Fibroblast of lung (primary cell): ENCODE measurements around the gene KIF26B. TPM values are rescaled to one million over a fixed set of nuclear protein-coding genes. Genes with fewer than 3 reads are reported as not detected.

Experiments
- DNase-seq, 2 donors: peaks; one replicate each; pipeline versions ENCODE4 v3.0.0 to v3.0.0-alpha.2; 2010; ENCODE audit warnings: low read depth in 2 of 2
- H2AFZ ChIP-seq: 2 replicates; pipeline ENCODE4 v1.5.1; 2012; ENCODE audit warnings: low read length, control low read depth, inconsistent platforms
- H3K27ac ChIP-seq: 2 replicates; pipeline ENCODE4 v1.5.1; 2011; ENCODE audit warnings: low read length, control low read depth; ENCODE audit not compliant: insufficient read depth
- H3K27me3 ChIP-seq: 2 replicates; pipeline ENCODE4 v1.5.1; 2011; ENCODE audit warnings: mild to moderate bottlenecking, low read length; ENCODE audit not compliant: control insufficient read depth, insufficient read depth
- H3K36me3 ChIP-seq: 2 replicates; pipeline ENCODE4 v1.5.1; 2011; ENCODE audit warnings: low read length; ENCODE audit not compliant: control insufficient read depth, insufficient read depth
- H3K4me1 ChIP-seq: 2 replicates; pipeline ENCODE4 v1.5.1; 2011; ENCODE audit warnings: low read length; ENCODE audit not compliant: control insufficient read depth, insufficient read depth; ENCODE audit errors: extremely low read depth
- H3K4me2 ChIP-seq: 2 replicates; pipeline ENCODE4 v1.5.1; 2011; ENCODE audit warnings: low read length, control low read depth; ENCODE audit not compliant: insufficient read depth; ENCODE audit errors: extremely low read depth
- H3K4me3 ChIP-seq, 4 experiments: fragments of 200-600 bp in 1 of 4; sonication (generic) in 1 of 4; replicated peaks in 1 of 4; 2 replicates each; pipeline ENCODE4 v1.5.1; 2011 to 2016; ENCODE audit warnings: low read length in 4 of 4, low read depth in 3 of 4, mild to moderate bottlenecking in 3 of 4, control low read depth in 2 of 4, inconsistent platforms in 1 of 4, mixed read lengths in 1 of 4; ENCODE audit not compliant: insufficient read depth in 1 of 4; ENCODE audit errors: control extremely low read depth in 1 of 4
- H3K79me2 ChIP-seq: 2 replicates; pipeline ENCODE4 v1.5.1; 2012; ENCODE audit warnings: mild to moderate bottlenecking, low read length, inconsistent platforms; ENCODE audit not compliant: control insufficient read depth, insufficient read depth
- H3K9ac ChIP-seq: 2 replicates; pipeline ENCODE4 v1.5.1; 2011; ENCODE audit warnings: mild to moderate bottlenecking, low read length, control low read depth; ENCODE audit not compliant: insufficient read depth
- H3K9me3 ChIP-seq: 2 replicates; pipeline ENCODE4 v1.5.1; 2012; ENCODE audit warnings: low read depth, low read length; ENCODE audit not compliant: control insufficient read depth, insufficient read depth
- H4K20me1 ChIP-seq: 2 replicates; pipeline ENCODE4 v1.5.1; 2011; ENCODE audit warnings: low read length; ENCODE audit not compliant: control insufficient read depth, insufficient read depth; ENCODE audit errors: extremely low read depth
- CTCF ChIP-seq, 2 donors: IDR thresholded peaks in 1 of 2; conservative IDR thresholded peaks in 1 of 2; 1 replicate in 1 of 2; 2 replicates in 1 of 2; pipeline ENCODE4 v1.5.1; 2011 to 2012; ENCODE audit warnings: low read length in 2 of 2, control low read depth in 1 of 2, inconsistent platforms in 1 of 2, low read depth in 1 of 2, mild to moderate bottlenecking in 1 of 2
- EZH2 ChIP-seq: IDR thresholded peaks from 2 replicates; pipeline ENCODE4 v1.5.1; 2012; ENCODE audit warnings: low read length, control low read depth, mild to moderate bottlenecking; ENCODE audit errors: missing control alignments
- polyA plus RNA-seq, 2 donors: library from polyadenylated mRNA; depleted of rRNA in 1 of 2; stranded (reverse) in 1 of 2; unstranded in 1 of 2; fragments of >200 nt; gene quantifications; 2 replicates each; pipeline ENCODE4 v1.2.1, GENCODE V29; 2011 to 2012; ENCODE audit warnings: missing spikeins in 1 of 2
- total RNA-seq: library from RNA; depleted of rRNA; stranded (reverse); fragments of >200 nt; gene quantifications from 2 replicates; pipeline ENCODE4 v1.2.1, GENCODE V29; 2014

Gene KIF26B
- total and polyA plus RNA-seq, 2 donors (not counting 1 experiment from before 2014, with no cell fraction given), result 5.3 to 6.1 TPM

GRCh38 chr1:245221805-245222204 lies 67.0 kb downstream of the KIF26B start:
- no peaks in the 10 kb centered on the region for H4K20me1 ChIP-seq
- H3K27me3 ChIP-seq, result no peaks in the 10 kb centered on the region
- H3K36me3 ChIP-seq, result no peaks in the 10 kb centered on the region
- no peaks in the 10 kb centered on the region for H3K4me1 ChIP-seq
- no peaks in the 10 kb centered on the region for H3K9me3 ChIP-seq
- TF ChIP-seq EZH2 (no peak), CTCF (conservative IDR thresholded peaks at IDR 0.05 in 1 of 2, IDR thresholded peaks at IDR 0.05 in 1 of 2; ENCODE audit: low read depth in 1 of 2, low read length in 2 of 2) (no peak)
- DNase-seq, result no peak
- no peak overlapping the region for H3K4me2 ChIP-seq
- H3K79me2 ChIP-seq, result no peaks in the 10 kb centered on the region
- no peak overlapping the region for H3K27ac ChIP-seq
- no peak overlapping the region for H3K9ac ChIP-seq
- H2AFZ ChIP-seq, result no peak overlapping the region
- H3K4me3 ChIP-seq, result no peak overlapping the region

GRCh38 chr1:245222931-245223595 lies 68.3 kb downstream of the KIF26B start:
- TF ChIP-seq EZH2 (no peak), CTCF (conservative IDR thresholded peaks at IDR 0.05 in 1 of 2, IDR thresholded peaks at IDR 0.05 in 1 of 2; ENCODE audit: low read depth in 1 of 2, low read length in 2 of 2) (no peak)
- no peaks in the 10 kb centered on the region for H3K27me3 ChIP-seq
- H2AFZ ChIP-seq, result no peak overlapping the region
- no peak overlapping the region for H3K27ac ChIP-seq
- DNase-seq, result no peak
- H3K4me3 ChIP-seq, result no peak overlapping the region
- no peaks in the 10 kb centered on the region for H3K4me1 ChIP-seq
- H3K4me2 ChIP-seq, result no peak overlapping the region
- H3K9me3 ChIP-seq, result no peaks in the 10 kb centered on the region
- H3K9ac ChIP-seq, result no peak overlapping the region
- no peaks in the 10 kb centered on the region for H4K20me1 ChIP-seq
- no peaks in the 10 kb centered on the region for H3K79me2 ChIP-seq
- no peaks in the 10 kb centered on the region for H3K36me3 ChIP-seq

GRCh38 chr1:245225322-245226202 lies 70.8 kb downstream of the KIF26B start:
- H3K27me3 ChIP-seq, result no peaks in the 10 kb centered on the region
- TF ChIP-seq CTCF (conservative IDR thresholded peaks at IDR 0.05 in 1 of 2, IDR thresholded peaks at IDR 0.05 in 1 of 2; ENCODE audit: low read depth in 1 of 2, low read length in 2 of 2), result peak in 1 of 2 donors; percentile 6
- TF ChIP-seq EZH2, result no peak
- H3K4me3 ChIP-seq, result no peak overlapping the region
- H3K4me2 ChIP-seq, result no peak overlapping the region
- H4K20me1 ChIP-seq, result no peaks in the 10 kb centered on the region
- H3K27ac ChIP-seq, result no peak overlapping the region
- H2AFZ ChIP-seq, result no peak overlapping the region
- no peaks in the 10 kb centered on the region for H3K36me3 ChIP-seq
- peak; percentile 9 to 39 for DNase-seq
- no peak overlapping the region for H3K9ac ChIP-seq
- H3K4me1 ChIP-seq, result no peaks in the 10 kb centered on the region
- H3K79me2 ChIP-seq, result no peaks in the 10 kb centered on the region
- H3K9me3 ChIP-seq, result no peaks in the 10 kb centered on the region
